Uterus (tissue), 2 donors: ENCODE data around the gene ARMC5.

Experiments
- CTCF ChIP-seq, 4 experiments: fragments of 200-600 bp in 2 of 4; fragments of 450-650 bp in 2 of 4; sonication (generic) in 2 of 4; IDR thresholded peaks; one replicate each; pipeline ENCODE4 v1.5.1; 2016 to 2019; ENCODE audit warnings: antibody characterized with exemption in 4 of 4, mild to moderate bottlenecking in 2 of 4, moderate library complexity in 1 of 4
- POLR2A ChIP-seq, 2 donors: fragments of 450-650 bp; IDR thresholded peaks; one replicate each; pipeline ENCODE4 v1.6.1; 2016; ENCODE audit warnings: antibody characterized with exemption in 2 of 2, mild to moderate bottlenecking in 1 of 2, moderate library complexity in 1 of 2

- no peak for TF ChIP-seq POLR2A (IDR thresholded peaks at IDR 0.05)
- no peak for TF ChIP-seq CTCF (IDR thresholded peaks at IDR 0.05)
Observed at GRCh38 chr16:31416371-31416770, 42.9 kb upstream of the ARMC5 start.
